GM19025 (cell line): ENCODE data around the gene VIT.
"Not testable (repeated sequence)": the region's sequence is repeated elsewhere in the genome, so short reads cannot be mapped to it uniquely, and the experiment has no call there.

Experiments used
- ATAC-seq: cut with Tn5 transposase; IDR thresholded peaks from one replicate; pipeline ENCODE4 v1.9.1; 2021; ENCODE audit warnings: mild to moderate bottlenecking, low read depth, moderate library complexity; ENCODE audit not compliant: unreplicated experiment

VIT gene

GRCh38 chr2:36800381-36800780 lies 103.9 kb downstream of the VIT start:
- ATAC-seq = no peak

DNA sequence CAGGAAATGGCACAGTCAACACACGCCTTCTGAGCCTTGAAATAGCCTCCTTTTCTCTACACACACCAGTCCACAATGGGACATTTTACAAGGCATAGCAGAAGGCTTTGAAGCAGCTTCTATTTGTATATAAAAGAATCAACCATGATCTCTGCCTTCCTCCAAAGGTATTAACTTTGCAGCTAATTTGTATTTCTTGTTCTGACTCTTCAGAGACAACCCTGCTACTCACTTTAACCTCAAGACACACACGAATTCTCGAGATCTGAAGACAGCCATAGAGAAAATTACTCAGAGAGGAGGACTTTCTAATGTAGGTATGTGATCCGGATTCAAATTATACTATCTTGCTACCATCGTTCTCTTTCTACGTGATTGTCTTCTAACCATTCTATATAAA lies 104.6 kb downstream of the VIT start:
- no peak for ATAC-seq

- ATAC-seq = no peak
These were observed 106.4 kb downstream of the VIT start for GRCh38 chr2:36802952-36803351.

DNA sequence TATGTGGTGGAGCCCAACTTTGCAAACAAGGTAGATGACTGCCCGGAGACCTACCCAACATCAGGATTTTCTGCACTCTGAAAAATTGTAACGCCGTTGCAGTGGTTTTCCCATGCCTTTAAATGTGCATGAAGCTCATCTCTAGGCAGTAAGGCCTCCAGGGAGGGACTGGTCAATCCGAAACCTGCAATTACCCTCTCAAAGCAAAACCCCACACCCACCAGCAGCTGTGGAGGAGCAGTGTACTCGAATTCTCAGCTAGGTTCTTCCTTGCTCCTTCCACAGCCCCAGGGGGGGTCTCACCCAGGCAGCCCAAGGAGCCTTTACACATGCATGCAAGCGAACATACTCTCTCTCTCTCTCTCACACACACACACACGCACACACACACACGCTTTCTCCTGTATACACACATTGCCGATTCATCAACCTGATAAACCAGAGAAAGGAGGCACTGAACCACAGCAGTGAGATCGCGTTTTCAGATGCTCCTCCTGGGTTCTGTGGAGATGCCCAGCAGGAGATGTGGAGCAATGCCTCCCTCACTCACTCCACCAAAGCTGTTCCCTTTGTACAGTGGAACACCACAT lies 109.2 kb downstream of the VIT start:
- ATAC-seq = no peak

DNA sequence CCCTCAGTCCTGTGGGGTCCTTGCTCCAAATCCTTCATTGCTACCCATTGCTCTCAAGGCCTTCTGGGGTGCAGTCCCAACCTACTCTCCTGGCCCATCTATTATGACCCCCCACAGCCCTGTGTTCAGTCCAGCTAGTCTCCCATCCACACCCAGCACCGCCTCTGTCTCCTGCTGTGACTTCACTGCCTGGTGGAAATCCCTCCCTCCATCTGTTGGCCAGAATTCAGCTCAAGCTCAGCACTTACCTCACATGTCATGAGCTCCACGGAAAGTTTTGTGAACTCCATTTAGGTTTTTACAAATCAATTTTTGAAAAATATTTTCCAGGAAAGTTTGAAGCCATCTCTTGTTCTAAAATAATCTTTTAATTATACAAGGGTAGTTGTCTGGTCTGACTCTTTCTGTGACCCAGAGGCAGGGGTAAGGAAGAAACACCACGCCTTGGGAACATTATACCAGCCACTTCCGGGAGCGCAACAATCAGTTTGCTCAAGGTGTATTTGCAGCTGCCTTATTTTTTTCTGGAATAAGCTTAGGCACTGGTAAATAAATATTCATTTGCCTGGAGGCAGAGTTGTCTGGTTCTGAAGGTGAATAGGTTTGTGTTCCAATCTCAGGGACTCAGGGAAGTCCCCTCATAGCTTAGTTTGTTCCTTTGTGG lies 110.8 kb downstream of the VIT start:
- ATAC-seq = no peak

DNA sequence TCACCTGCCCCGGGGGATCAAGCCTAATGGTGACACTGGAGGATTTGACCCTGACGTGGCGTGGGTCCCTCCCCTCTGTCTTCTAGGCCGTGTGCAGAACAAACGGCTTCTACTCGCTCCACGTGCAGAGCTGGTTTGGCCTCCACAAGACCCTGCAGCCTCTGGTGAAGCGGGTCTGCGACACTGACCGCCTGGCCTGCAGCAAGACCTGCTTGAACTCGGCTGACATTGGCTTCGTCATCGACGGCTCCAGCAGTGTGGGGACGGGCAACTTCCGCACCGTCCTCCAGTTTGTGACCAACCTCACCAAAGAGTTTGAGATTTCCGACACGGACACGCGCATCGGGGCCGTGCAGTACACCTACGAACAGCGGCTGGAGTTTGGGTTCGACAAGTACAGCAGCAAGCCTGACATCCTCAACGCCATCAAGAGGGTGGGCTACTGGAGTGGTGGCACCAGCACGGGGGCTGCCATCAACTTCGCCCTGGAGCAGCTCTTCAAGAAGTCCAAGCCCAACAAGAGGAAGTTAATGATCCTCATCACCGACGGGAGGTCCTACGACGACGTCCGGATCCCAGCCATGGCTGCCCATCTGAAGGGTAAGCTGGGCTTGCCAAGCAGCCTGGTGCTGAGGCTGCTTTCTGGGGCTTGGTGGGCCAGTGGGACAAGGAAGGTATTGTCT lies 112.0 kb downstream of the VIT start:
- ATAC-seq = no peak

- ATAC-seq = no peak
These were observed 112.5 kb downstream of the VIT start for GRCh38 chr2:36809069-36809445.

DNA sequence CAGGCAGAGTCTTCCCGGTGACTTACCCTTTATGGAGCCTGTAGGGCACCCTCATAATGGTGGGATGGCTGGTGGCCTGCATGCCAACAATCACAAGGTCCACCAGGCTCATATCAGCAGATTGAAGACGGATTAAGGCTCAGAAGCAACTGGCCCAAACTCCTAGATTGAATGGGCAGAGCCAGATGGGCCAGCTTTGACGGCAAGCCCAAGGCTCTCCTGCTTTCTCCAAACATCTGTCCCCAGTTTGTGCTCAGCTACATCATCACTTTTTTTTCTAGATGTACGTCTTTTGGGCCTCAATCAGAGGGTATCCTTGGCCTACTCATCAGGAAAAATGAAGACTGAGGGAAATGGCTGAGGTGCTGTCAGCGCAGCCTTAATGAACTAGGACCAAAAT lies 114.6 kb downstream of the VIT start:
- ATAC-seq = no peak

DNA sequence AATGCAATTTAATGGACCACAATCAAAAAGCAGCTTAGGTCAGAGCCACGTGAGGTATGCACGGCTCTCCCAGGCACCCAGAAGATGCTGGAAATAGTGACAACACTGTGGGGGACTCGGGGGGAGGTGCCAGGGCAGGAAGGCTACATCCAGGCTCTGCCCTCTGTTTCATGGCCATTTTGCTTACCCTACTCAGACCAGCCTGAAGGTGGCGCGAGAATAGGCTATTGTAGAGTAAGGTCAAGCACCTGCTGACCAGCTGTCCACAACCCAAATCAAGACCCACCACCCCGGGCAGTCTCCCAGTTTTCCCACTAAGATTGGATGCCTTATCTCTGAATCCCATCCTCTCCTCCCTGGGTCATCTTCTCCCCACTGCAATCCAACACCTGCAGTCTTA lies 115.7 kb downstream of the VIT start:
- no peak for ATAC-seq

DNA sequence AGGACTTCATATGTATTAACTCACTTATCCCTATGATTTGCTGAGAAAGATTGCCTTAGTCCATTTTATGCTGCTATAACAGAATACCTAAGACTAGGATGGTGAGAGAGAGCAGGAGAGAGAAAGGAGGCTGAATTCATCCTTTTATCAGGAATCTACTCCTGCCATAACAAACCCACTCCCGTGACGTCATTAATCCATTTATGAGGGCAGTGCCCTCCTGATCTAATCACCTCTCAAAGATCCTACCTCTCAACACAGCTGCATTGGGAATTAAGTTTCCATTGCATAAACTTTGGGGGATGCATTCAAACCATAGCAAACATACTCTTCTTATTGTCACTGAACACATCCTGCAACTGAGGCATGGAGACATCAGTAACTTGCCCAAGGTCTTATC lies 122.0 kb downstream of the VIT start:
- ATAC-seq = no peak

DNA sequence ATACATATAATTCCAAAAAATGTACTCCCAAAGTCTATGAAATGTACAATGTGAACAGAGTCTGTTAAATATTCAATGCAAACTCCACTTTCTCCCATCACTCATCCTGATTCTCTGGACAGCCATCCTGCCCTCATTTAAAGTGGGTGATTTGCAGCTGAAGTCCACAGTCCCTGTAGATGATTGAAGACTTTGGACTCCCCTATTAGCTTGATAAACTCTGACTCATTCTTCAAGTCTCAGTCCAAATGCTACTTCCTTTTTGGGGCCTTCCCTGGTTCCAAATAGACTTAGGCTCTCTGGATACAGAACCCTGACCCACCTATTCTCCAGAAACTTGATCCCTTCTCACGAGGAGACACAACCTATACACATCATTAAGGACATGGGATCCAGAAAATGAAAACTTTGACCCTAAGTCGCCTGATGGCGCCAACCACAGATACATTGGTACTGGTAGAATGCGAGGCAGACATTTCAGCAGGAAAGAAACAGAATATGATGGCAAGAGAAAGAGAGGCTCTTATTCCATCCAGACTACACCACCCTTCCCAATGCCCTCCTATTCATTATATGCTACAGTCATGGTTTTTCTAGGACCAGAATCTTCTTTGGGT lies 122.7 kb downstream of the VIT start:
- ATAC-seq = no peak

- ATAC-seq = no peak
These were observed 124.6 kb downstream of the VIT start for GRCh38 chr2:36820942-36821605.

DNA sequence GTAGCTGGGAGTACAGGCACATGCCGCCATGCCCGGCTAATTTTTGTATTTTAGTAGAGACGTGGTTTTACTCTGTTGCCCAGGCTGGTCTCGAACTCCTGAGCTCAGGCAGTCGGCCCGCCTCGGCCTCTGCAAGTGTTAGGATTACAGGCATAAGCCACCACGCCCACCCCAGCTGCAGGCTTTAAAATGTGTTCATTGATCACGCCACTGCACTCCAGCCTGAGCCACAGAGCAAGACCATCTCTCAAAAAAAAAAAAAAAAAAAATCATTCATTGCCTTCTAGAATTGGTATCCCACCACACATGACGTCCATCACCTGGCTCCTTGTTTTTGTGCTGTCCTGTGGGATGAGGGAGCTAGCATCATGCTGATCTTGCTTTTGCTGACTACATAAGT lies 127.4 kb downstream of the VIT start:
- no peak for ATAC-seq

DNA sequence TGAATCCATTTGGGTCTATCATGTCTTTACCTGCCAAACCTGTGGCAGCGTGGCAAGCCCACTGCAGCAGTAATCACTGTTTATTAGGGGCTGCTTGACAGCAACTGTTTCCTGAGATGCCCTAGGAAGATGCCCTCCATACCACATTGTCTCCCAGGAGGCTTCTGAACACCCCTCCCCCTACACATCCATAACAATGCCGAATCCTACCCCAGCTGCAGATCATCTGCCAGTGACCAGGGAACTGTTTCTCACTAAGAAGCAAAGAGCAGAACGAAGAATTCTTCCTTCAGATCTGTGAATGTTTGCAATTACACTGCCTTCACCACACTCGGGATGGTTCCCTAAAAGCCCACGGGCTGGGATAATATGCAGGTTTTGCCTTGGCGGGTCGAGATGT lies 127.8 kb downstream of the VIT start:
- ATAC-seq = no peak

GRCh38 chr2:36824683-36825082 lies 128.2 kb downstream of the VIT start:
- ATAC-seq = not testable (repeated sequence)

- ATAC-seq = no peak
These were observed 134.7 kb downstream of the VIT start for GRCh38 chr2:36831185-36831584.

DNA sequence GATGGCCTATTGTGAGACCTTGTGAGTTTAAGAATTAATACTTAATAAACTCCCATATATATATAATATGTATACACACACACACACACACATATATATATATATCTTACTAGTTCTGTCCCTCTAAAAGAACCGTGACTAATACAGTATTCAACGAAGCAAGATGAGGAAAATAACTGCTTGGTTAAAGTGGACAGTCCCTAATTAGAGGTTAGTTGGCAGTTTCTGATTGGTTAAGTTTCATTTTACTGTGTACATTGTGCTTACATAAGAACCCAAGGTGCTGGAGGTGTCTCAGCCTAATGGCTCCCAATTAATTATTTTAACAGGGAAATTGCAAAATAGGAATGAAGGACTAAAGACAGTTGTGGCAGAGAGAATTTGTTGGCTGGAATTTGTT lies 137.7 kb downstream of the VIT start:
- no peak for ATAC-seq

- ATAC-seq = no peak
These were observed 138.4 kb downstream of the VIT start for GRCh38 chr2:36834731-36835524.

DNA sequence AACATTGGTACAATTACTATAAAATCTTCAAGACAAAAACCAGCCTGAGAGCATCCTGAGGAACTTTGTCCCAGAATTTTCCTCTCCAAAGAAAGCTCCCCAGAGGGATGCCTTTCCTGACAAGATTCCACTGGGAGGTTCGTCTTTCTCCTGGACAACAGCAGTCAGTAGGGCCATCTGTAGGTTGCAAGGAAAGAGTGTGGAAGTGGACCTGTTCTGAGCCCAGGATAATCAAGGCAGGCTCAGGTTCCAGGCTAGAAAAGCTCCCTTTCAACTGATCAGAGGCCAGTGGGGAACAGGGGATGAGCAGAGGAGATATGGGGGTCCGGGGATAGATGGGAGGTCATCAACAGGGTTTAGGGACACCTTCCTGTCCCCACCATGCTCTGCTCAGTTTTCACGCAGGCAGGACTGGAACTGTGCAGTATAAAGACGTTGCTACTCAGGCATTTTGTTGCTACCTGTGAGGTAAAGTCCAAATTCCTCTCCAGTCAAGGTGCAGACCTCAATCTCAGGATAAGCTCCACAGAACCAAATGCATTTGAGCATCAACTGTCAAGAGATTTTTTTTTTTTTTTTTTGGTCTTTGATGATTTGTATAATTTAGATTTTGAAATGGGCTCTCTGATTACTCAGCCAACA lies 143.6 kb downstream of the VIT start:
- no peak for ATAC-seq

DNA sequence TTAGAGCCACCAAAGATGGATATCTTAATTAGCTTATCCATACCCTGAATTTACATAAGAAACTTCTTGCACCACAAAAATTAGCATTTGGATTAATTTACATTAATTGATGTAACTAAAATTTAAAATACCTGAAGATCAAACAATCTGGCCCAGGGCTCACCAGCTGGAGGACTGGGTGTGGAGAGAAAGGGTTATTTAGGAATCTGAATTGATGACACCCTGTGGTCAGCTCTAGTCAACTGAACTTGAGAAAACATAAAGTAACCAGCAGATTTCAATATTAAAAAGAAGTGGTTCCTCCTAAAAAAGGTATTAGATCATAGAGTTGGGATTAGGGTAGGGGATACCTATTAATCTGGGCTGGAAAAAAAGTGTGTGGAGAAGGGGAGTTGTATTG lies 147.3 kb downstream of the VIT start:
- no peak for ATAC-seq
